Trophoblast cell (in vitro differentiated cells and primary cell): ENCODE data around the gene EPM2A.

Experiments
- DNase-seq, 2 donors: peaks; one replicate each; pipeline ENCODE4 v3.0.0-alpha.2; 2016
- H2AFZ ChIP-seq: 2 replicates; pipeline ENCODE4 v1.6.1; 2013; ENCODE audit warnings: low read length, moderate library complexity, mild to moderate bottlenecking; ENCODE audit not compliant: insufficient read depth, poor library complexity
- H2AK5ac ChIP-seq: 2 replicates; pipeline ENCODE4 v1.6.1; 2013; ENCODE audit warnings: mild to moderate bottlenecking, low read length
- H2BK120ac ChIP-seq: 2 replicates; pipeline ENCODE4 v1.6.1; 2013; ENCODE audit warnings: low read length, mild to moderate bottlenecking, moderate library complexity; ENCODE audit not compliant: insufficient read depth, poor library complexity
- H2BK12ac ChIP-seq: 2 replicates; pipeline ENCODE4 v1.6.1; 2013; ENCODE audit warnings: mild to moderate bottlenecking, low read length, moderate library complexity
- H2BK5ac ChIP-seq: 2 replicates; pipeline ENCODE4 v1.6.1; 2013; ENCODE audit warnings: low read length, low read depth, moderate library complexity, mild to moderate bottlenecking; ENCODE audit not compliant: poor library complexity
- H3K14ac ChIP-seq: 2 replicates; pipeline ENCODE4 v1.6.1; 2013; ENCODE audit warnings: mild to moderate bottlenecking, low read length
- H3K18ac ChIP-seq: 2 replicates; pipeline ENCODE4 v1.6.1; 2013; ENCODE audit warnings: mild to moderate bottlenecking, low read length
- H3K23ac ChIP-seq: 2 replicates; pipeline ENCODE4 v1.6.1; 2013; ENCODE audit warnings: low read length
- H3K27ac ChIP-seq: 2 replicates; pipeline ENCODE4 v1.5.1; 2013; ENCODE audit warnings: low read depth, mild to moderate bottlenecking, inconsistent platforms, low read length, moderate library complexity
- H3K27me3 ChIP-seq: 2 replicates; pipeline ENCODE4 v1.6.1; 2013; ENCODE audit warnings: inconsistent platforms, mild to moderate bottlenecking, low read length, moderate library complexity; ENCODE audit not compliant: insufficient read depth
- H3K36me3 ChIP-seq, 2 experiments: 1 replicate in 1 of 2; 2 replicates in 1 of 2; pipeline ENCODE4 v1.6.1; 2013; ENCODE audit warnings: low read length in 2 of 2, mild to moderate bottlenecking in 2 of 2, moderate library complexity in 1 of 2; ENCODE audit not compliant: insufficient read depth in 2 of 2, control insufficient read depth in 1 of 2
- H3K4ac ChIP-seq: 2 replicates; pipeline ENCODE4 v1.6.1; 2013; ENCODE audit warnings: low read depth, mild to moderate bottlenecking, low read length, moderate library complexity
- H3K4me1 ChIP-seq, 2 experiments: 1 replicate in 1 of 2; 2 replicates in 1 of 2; pipeline ENCODE4 v1.6.1; 2013; ENCODE audit warnings: low read length in 2 of 2, mild to moderate bottlenecking in 2 of 2, moderate library complexity in 1 of 2; ENCODE audit not compliant: insufficient read depth in 2 of 2, control insufficient read depth in 1 of 2
- H3K4me2 ChIP-seq: 2 replicates; pipeline ENCODE4 v1.6.1; 2013; ENCODE audit warnings: inconsistent platforms, mild to moderate bottlenecking, low read length, moderate library complexity
- H3K4me3 ChIP-seq: 2 replicates; pipeline ENCODE4 v1.5.1; 2013; ENCODE audit warnings: mild to moderate bottlenecking, low read depth, low read length, inconsistent platforms
- H3K79me1 ChIP-seq: one replicate; pipeline ENCODE4 v1.6.1; 2013; ENCODE audit warnings: low read length
- H3K79me2 ChIP-seq: 2 replicates; pipeline ENCODE4 v1.6.1; 2013; ENCODE audit warnings: low read length, mild to moderate bottlenecking; ENCODE audit not compliant: control insufficient read depth, insufficient read depth, poor library complexity
- H3K9ac ChIP-seq: 2 replicates; pipeline ENCODE4 v1.6.1; 2013; ENCODE audit warnings: mild to moderate bottlenecking, low read length
- H3K9me3 ChIP-seq: 2 replicates; pipeline ENCODE4 v1.6.1; 2013; ENCODE audit warnings: low read depth, mild to moderate bottlenecking, control low read depth, inconsistent platforms, low read length; ENCODE audit not compliant: insufficient read depth
- H4K12ac ChIP-seq: 2 replicates; pipeline ENCODE4 v1.6.1; 2013; ENCODE audit warnings: low read depth, mild to moderate bottlenecking, low read length, moderate library complexity
- H4K8ac ChIP-seq: 2 replicates; pipeline ENCODE4 v1.6.1; 2013; ENCODE audit warnings: low read depth, mild to moderate bottlenecking, low read length, moderate library complexity
- H4K91ac ChIP-seq: one replicate; pipeline ENCODE4 v1.6.1; 2013; ENCODE audit warnings: low read depth, mild to moderate bottlenecking, low read length, moderate library complexity
- WGBS: extraction: QIAGEN DNeasy Blood & Tissue Kit; methylation state at CpG from one replicate; pipeline ENCODE4 v1.1.7; 2013; ENCODE audit warnings: missing lambda C conversion rate; ENCODE audit not compliant: insufficient read length, insufficient coverage; ENCODE audit errors: extremely low coverage; 5-methylcytosine and 5-hydroxymethylcytosine counted together

EPM2A gene

GRCh38 chr6:145632971-145633370 lies 102.3 kb downstream of the EPM2A start:
- H2BK12ac ChIP-seq = no peak overlapping the region
- H3K23ac ChIP-seq = no peak overlapping the region
- H3K27me3 ChIP-seq = no peaks in the 10 kb centered on the region
- no peak overlapping the region for H3K18ac ChIP-seq
- H4K8ac ChIP-seq = no peak overlapping the region
- no peak overlapping the region for H3K4me2 ChIP-seq
- WGBS = no CpG with 5 or more reads among the region's 6 CpGs
- no peak overlapping the region for H3K9ac ChIP-seq
- H3K4me3 ChIP-seq = no peak overlapping the region
- no peaks in the 10 kb centered on the region for H3K79me2 ChIP-seq
- DNase-seq = no peak
- H2AK5ac ChIP-seq = no peak overlapping the region
- H3K4me1 ChIP-seq = peaks cover 6 to 8% of the 10 kb centered on the region in 2 experiments
- H3K79me1 ChIP-seq = no peaks in the 10 kb centered on the region
- H2BK120ac ChIP-seq = no peak overlapping the region
- H3K36me3 ChIP-seq = no peaks in the 10 kb centered on the region
- no peak overlapping the region for H3K27ac ChIP-seq
- H2BK5ac ChIP-seq = no peak overlapping the region
- no peak overlapping the region for H4K91ac ChIP-seq
- H3K4ac ChIP-seq = no peak overlapping the region
- H4K12ac ChIP-seq = no peak overlapping the region
- no peak overlapping the region for H3K14ac ChIP-seq
- no peaks in the 10 kb centered on the region for H3K9me3 ChIP-seq
- no peak overlapping the region for H2AFZ ChIP-seq

- Histone ChIP-seq H2BK12ac (no peak overlapping the region), H3K18ac (no peak overlapping the region), H3K27me3 (no peaks in the 10 kb centered on the region), H3K23ac (no peak overlapping the region), H4K12ac (no peak overlapping the region), H3K4me3 (no peak overlapping the region), H2AFZ (no peak overlapping the region), H3K4me2 (no peak overlapping the region), H3K27ac (no peak overlapping the region), H3K9me3 (no peaks in the 10 kb centered on the region), H4K8ac (no peak overlapping the region), H2BK120ac (no peak overlapping the region), H2AK5ac (no peak overlapping the region), H3K4me1 (peaks cover 6 to 8% of the 10 kb centered on the region in 2 experiments), H3K79me2 (no peaks in the 10 kb centered on the region), H3K4ac (no peak overlapping the region), H3K79me1 (no peaks in the 10 kb centered on the region), H3K14ac (no peak overlapping the region), H3K36me3 (no peaks in the 10 kb centered on the region), H2BK5ac (no peak overlapping the region), H4K91ac (no peak overlapping the region), H3K9ac (no peak overlapping the region)
- DNase-seq = no peak
These were observed 103.9 kb downstream of the EPM2A start for GRCh38 chr6:145631374-145631773.

- no peak overlapping the region for H2AK5ac ChIP-seq
- H4K12ac ChIP-seq = no peak overlapping the region
- H3K9me3 ChIP-seq = no peaks in the 10 kb centered on the region
- no peak overlapping the region for H3K4me2 ChIP-seq
- H3K79me2 ChIP-seq = no peaks in the 10 kb centered on the region
- H3K27ac ChIP-seq = no peak overlapping the region
- no peak overlapping the region for H3K4me3 ChIP-seq
- H3K4ac ChIP-seq = no peak overlapping the region
- no peak overlapping the region for H3K18ac ChIP-seq
- H2AFZ ChIP-seq = no peak overlapping the region
- no peak overlapping the region for H4K8ac ChIP-seq
- no peak overlapping the region for H2BK12ac ChIP-seq
- no peak overlapping the region for H4K91ac ChIP-seq
- DNase-seq = no peak
- no peaks in the 10 kb centered on the region for H3K79me1 ChIP-seq
- H3K14ac ChIP-seq = no peak overlapping the region
- H3K36me3 ChIP-seq = no peaks in the 10 kb centered on the region
- H2BK5ac ChIP-seq = no peak overlapping the region
- no peak overlapping the region for H3K23ac ChIP-seq
- H3K27me3 ChIP-seq = no peaks in the 10 kb centered on the region
- peaks cover 6 to 8% of the 10 kb centered on the region in 2 experiments for H3K4me1 ChIP-seq
- H2BK120ac ChIP-seq = no peak overlapping the region
- WGBS = no CpG with 5 or more reads among the region's 3 CpGs
- no peak overlapping the region for H3K9ac ChIP-seq
These were observed 104.7 kb downstream of the EPM2A start for GRCh38 chr6:145630598-145630997.

GRCh38 chr6:145629478-145629877 lies 105.8 kb downstream of the EPM2A start:
- Histone ChIP-seq H3K4ac (no peak overlapping the region), H2AK5ac (no peak overlapping the region), H3K18ac (no peak overlapping the region), H3K23ac (no peak overlapping the region), H2AFZ (no peak overlapping the region), H3K4me2 (no peak overlapping the region), H2BK5ac (no peak overlapping the region), H4K91ac (no peak overlapping the region), H4K12ac (no peak overlapping the region), H3K27ac (no peak overlapping the region), H3K79me2 (no peaks in the 10 kb centered on the region), H3K36me3 (no peaks in the 10 kb centered on the region), H3K27me3 (no peaks in the 10 kb centered on the region), H3K4me3 (no peak overlapping the region), H3K9me3 (no peaks in the 10 kb centered on the region), H3K14ac (no peak overlapping the region), H3K79me1 (no peaks in the 10 kb centered on the region), H2BK12ac (no peak overlapping the region), H4K8ac (no peak overlapping the region), H3K9ac (no peak overlapping the region), H2BK120ac (no peak overlapping the region), H3K4me1 (peaks cover 6 to 8% of the 10 kb centered on the region in 2 experiments)
- no CpG with 5 or more reads among the region's 4 CpGs for WGBS
- no peak for DNase-seq
